GM21723 (cell line): ENCODE measurements around the gene NR4A1.
"Not testable (repeated sequence)": the region's sequence is repeated elsewhere in the genome, so short reads cannot be mapped to it uniquely, and the experiment has no call there.

Experiments
- ATAC-seq: cut with Tn5 transposase; IDR thresholded peaks from one replicate; pipeline ENCODE4 v1.9.1; 2021; ENCODE audit warnings: mild to moderate bottlenecking, moderate library complexity; ENCODE audit not compliant: unreplicated experiment

Gene NR4A1

GRCh38 chr12:52091061-52091460 is 39.8 kb downstream of the NR4A1 start:
- no peak for ATAC-seq

DNA sequence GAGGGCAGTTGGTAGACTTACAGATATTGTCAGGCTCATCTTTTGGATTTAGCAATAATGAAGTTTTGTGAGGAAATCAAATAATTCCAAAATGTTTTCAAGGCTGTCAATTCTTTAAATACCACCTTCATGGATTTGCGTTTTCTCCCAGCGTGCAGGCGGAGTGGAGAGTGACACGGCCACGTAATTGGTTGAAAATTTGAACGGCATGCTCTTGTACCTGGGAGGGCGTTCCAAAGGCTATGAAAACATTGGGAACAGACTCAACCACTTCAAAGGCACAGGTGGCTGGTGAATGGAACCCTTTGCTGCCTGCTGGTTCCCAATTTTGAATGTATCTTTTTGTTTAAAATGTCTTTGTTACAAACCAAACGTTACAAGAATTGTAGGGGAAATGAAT is 40.6 kb downstream of the NR4A1 start:
- ATAC-seq, result no peak

DNA sequence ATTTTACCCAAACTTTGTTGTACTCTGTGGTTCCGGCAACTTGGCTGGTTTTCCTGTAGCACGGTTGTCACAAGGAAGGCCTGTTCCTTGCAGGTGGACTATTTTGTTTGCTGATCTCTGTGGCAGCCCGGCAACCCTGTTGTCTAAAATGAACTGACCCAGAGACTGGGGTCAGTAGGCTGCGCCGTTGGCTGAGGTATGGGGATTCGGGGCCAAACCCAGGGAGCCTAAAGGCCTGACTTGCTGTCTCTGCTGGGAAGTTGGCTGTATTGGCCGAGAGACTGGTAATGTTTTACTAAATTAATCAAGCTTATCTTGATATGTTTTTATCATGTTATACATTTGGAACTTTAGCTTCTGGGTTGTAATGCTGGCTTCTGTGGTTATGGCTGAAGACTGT is 42.1 kb downstream of the NR4A1 start:
- no peak for ATAC-seq

- ATAC-seq, result no peak
Observed at GRCh38 chr12:52096332-52097044, 45.2 kb downstream of the NR4A1 start.

GRCh38 chr12:52097045-52097666 is 45.9 kb downstream of the NR4A1 start:
- no peak for ATAC-seq

DNA sequence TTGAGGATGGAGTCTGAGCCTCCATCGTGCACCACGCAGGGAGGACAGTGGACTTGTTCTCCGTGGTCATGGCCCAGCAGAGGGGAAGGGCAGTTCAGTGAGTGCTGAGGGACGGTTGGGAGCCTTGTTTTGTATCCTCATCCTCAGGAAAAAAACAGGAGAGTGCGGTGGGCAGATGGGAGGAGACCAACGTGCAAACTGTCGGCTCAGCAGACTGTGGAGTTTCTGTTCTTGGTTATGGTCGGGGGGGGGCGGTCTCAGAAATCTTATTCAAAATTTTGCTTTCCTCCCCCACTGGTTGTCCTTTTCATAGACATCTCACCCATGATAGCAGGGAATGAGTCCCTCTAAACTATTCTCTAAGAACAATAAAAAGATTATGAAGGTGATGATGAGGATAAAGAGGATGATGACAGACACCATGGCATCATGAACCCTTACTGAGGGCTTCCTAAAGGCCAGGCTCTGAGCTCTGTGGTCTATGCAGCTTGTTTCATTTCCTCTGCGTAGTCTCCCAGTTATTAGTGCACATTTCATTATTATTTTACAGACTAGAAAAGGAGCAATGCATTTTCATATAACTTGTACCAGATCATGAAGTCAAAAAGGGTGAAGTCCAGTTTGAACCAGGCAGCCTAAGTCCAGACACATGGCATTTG is 53.3 kb downstream of the NR4A1 start:
- not testable (repeated sequence) for ATAC-seq
